Liver (tissue), 3 donors: ENCODE data around the gene GMEB1.

ENCODE experiments used
- EGR1 ChIP-seq, 2 donors: IDR thresholded peaks; 2 replicates each; pipeline ENCODE4 v1.6.1; 2016 to 2018; ENCODE audit warnings: antibody characterized with exemption in 2 of 2, low read depth in 2 of 2
- FOXA1 ChIP-seq: IDR thresholded peaks from 2 replicates; pipeline ENCODE4 v1.6.1; 2016; ENCODE audit warnings: antibody characterized with exemption
- GABPA ChIP-seq, 2 donors: IDR thresholded peaks in 1 of 2; conservative IDR thresholded peaks in 1 of 2; 2 replicates each; pipeline ENCODE4 v1.6.1; 2016; ENCODE audit warnings: antibody characterized with exemption in 2 of 2, mild to moderate bottlenecking in 1 of 2, moderate library complexity in 1 of 2
- HNF4G ChIP-seq: IDR thresholded peaks from 2 replicates; pipeline ENCODE4 v1.6.1; 2016; ENCODE audit warnings: antibody characterized with exemption
- JUND ChIP-seq, 2 donors: IDR thresholded peaks; 2 replicates each; pipeline ENCODE4 v1.6.1; 2016; ENCODE audit warnings: antibody characterized with exemption in 2 of 2
- NR2F2 ChIP-seq: IDR thresholded peaks from 2 replicates; pipeline ENCODE4 v1.6.1; 2016; ENCODE audit warnings: antibody characterized with exemption
- SP1 ChIP-seq: IDR thresholded peaks from 2 replicates; pipeline ENCODE4 v1.6.1; 2018; ENCODE audit warnings: antibody characterized with exemption, mild to moderate bottlenecking
- TF ChIP-seq, protein P1 (sequence below): fragments of 150-350 bp; IDR thresholded peaks from 2 replicates; pipeline ENCODE4 v1.5.1; 2017; ENCODE audit warnings: improper control_type of control experiment, low read depth, low read length; ENCODE audit not compliant: missing input control
- TF ChIP-seq, protein P2 (sequence below): IDR thresholded peaks from 2 replicates; pipeline ENCODE4 v1.6.1; 2016; ENCODE audit warnings: antibody characterized with exemption
- TF ChIP-seq, protein P3 (sequence below): IDR thresholded peaks from 2 replicates; pipeline ENCODE4 v1.6.1; 2016; ENCODE audit warnings: antibody characterized with exemption
- donor health status: healthy.
- donor health status: healthy.

DNA sequence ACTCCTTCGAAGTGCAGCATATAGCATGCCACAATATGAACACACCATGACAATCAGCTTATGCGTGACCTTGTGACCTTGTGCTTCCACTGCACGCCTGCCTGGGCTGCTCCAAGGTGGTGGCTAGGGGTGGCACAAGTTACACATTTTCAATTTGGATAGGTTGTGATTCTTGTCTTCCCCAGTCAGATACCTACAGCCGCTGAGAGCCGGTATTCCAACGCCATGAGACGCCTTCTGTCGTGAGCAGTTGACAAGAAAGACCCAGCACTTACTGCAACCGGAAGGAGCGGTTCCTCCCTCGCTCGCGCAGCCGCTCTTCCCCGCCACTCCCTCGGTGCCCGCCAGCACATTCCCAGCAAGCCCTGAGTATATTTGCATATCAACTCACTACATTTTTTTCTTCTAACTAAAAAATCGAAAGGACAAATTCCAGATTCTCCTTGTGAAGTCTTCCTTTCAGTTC is 20.5 kb upstream of the GMEB1 start:
- TF ChIP-seq, protein P1, sequence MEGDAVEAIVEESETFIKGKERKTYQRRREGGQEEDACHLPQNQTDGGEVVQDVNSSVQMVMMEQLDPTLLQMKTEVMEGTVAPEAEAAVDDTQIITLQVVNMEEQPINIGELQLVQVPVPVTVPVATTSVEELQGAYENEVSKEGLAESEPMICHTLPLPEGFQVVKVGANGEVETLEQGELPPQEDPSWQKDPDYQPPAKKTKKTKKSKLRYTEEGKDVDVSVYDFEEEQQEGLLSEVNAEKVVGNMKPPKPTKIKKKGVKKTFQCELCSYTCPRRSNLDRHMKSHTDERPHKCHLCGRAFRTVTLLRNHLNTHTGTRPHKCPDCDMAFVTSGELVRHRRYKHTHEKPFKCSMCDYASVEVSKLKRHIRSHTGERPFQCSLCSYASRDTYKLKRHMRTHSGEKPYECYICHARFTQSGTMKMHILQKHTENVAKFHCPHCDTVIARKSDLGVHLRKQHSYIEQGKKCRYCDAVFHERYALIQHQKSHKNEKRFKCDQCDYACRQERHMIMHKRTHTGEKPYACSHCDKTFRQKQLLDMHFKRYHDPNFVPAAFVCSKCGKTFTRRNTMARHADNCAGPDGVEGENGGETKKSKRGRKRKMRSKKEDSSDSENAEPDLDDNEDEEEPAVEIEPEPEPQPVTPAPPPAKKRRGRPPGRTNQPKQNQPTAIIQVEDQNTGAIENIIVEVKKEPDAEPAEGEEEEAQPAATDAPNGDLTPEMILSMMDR = no peak
- TF ChIP-seq, protein P2, sequence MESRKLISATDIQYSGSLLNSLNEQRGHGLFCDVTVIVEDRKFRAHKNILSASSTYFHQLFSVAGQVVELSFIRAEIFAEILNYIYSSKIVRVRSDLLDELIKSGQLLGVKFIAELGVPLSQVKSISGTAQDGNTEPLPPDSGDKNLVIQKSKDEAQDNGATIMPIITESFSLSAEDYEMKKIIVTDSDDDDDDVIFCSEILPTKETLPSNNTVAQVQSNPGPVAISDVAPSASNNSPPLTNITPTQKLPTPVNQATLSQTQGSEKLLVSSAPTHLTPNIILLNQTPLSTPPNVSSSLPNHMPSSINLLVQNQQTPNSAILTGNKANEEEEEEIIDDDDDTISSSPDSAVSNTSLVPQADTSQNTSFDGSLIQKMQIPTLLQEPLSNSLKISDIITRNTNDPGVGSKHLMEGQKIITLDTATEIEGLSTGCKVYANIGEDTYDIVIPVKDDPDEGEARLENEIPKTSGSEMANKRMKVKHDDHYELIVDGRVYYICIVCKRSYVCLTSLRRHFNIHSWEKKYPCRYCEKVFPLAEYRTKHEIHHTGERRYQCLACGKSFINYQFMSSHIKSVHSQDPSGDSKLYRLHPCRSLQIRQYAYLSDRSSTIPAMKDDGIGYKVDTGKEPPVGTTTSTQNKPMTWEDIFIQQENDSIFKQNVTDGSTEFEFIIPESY = no peak
- no peak for TF ChIP-seq JUND (IDR thresholded peaks at IDR 0.05)
- TF ChIP-seq GABPA (IDR thresholded peaks at IDR 0.05 in 1 of 2, conservative IDR thresholded peaks at IDR 0.05 in 1 of 2) = peak; percentile 51 to 88
- TF ChIP-seq, protein P3, sequence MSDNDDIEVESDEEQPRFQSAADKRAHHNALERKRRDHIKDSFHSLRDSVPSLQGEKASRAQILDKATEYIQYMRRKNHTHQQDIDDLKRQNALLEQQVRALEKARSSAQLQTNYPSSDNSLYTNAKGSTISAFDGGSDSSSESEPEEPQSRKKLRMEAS = no peak
- no peak for TF ChIP-seq HNF4G
- no peak for TF ChIP-seq EGR1 (IDR thresholded peaks at IDR 0.05; ENCODE audit: low read depth in 2 of 2)
- TF ChIP-seq SP1 = no peak
- peak; percentile 87 for TF ChIP-seq NR2F2
- TF ChIP-seq FOXA1 = no peak
